Astrocyte of the spinal cord (primary cell): ENCODE data around the gene MRGPRD.

Experiments
- DNase-seq: peaks from one replicate; pipeline ENCODE4 v3.0.0; 2011; ENCODE audit warnings: low read depth, low spot score
- H3K4me3 ChIP-seq: 2 replicates; pipeline ENCODE4 v1.5.1; 2011; ENCODE audit warnings: low read depth, mild to moderate bottlenecking, low read length, moderate library complexity
- in situ Hi-C: cut with HindIII; loops from 2 replicates; pipeline ENCODE4 v1.10.0; 2017; ENCODE audit warnings: low sequenced_read_pairs
- TF ChIP-seq, protein P1 (sequence below): IDR thresholded peaks from 2 replicates; pipeline ENCODE4 v1.5.1; 2012; ENCODE audit warnings: low read depth, mild to moderate bottlenecking, low read length, inconsistent platforms

Gene MRGPRD

DNA sequence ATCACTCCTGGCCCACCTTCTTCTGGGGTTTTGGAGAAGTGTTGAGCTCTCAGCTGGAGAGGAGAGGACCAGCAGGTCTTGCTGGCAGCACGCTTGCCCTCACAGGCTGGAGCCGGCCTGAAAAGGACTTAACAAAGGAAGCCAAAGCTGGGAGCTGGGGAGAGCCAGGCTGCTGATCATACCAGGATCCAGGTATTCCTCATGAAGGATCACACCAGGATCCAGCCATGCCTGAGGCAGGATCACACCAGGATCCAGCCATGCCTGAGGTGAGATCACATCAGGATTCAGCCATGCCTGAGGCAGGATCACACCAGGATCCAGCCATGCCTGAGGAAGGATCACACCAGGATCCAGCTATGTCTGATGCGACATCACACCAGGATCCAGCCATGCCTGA is 17.0 kb downstream of the MRGPRD start:
- no peak overlapping the region for H3K4me3 ChIP-seq
- TF ChIP-seq, protein P1, sequence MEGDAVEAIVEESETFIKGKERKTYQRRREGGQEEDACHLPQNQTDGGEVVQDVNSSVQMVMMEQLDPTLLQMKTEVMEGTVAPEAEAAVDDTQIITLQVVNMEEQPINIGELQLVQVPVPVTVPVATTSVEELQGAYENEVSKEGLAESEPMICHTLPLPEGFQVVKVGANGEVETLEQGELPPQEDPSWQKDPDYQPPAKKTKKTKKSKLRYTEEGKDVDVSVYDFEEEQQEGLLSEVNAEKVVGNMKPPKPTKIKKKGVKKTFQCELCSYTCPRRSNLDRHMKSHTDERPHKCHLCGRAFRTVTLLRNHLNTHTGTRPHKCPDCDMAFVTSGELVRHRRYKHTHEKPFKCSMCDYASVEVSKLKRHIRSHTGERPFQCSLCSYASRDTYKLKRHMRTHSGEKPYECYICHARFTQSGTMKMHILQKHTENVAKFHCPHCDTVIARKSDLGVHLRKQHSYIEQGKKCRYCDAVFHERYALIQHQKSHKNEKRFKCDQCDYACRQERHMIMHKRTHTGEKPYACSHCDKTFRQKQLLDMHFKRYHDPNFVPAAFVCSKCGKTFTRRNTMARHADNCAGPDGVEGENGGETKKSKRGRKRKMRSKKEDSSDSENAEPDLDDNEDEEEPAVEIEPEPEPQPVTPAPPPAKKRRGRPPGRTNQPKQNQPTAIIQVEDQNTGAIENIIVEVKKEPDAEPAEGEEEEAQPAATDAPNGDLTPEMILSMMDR: no peak
- no peak for DNase-seq
- in situ Hi-C loops: no loop called here

GRCh38 chr11:68962527-68963250 is 18.1 kb downstream of the MRGPRD start:
- DNase-seq: peak; percentile 19
- in situ Hi-C loops: no loop called here
- TF ChIP-seq, protein P1: no peak
- H3K4me3 ChIP-seq: no peak overlapping the region

- TF ChIP-seq, protein P1: no peak
- in situ Hi-C loops: no loop called here
- H3K4me3 ChIP-seq: no peak overlapping the region
- DNase-seq: no peak
These were observed 19.5 kb downstream of the MRGPRD start for GRCh38 chr11:68961245-68961644.

DNA sequence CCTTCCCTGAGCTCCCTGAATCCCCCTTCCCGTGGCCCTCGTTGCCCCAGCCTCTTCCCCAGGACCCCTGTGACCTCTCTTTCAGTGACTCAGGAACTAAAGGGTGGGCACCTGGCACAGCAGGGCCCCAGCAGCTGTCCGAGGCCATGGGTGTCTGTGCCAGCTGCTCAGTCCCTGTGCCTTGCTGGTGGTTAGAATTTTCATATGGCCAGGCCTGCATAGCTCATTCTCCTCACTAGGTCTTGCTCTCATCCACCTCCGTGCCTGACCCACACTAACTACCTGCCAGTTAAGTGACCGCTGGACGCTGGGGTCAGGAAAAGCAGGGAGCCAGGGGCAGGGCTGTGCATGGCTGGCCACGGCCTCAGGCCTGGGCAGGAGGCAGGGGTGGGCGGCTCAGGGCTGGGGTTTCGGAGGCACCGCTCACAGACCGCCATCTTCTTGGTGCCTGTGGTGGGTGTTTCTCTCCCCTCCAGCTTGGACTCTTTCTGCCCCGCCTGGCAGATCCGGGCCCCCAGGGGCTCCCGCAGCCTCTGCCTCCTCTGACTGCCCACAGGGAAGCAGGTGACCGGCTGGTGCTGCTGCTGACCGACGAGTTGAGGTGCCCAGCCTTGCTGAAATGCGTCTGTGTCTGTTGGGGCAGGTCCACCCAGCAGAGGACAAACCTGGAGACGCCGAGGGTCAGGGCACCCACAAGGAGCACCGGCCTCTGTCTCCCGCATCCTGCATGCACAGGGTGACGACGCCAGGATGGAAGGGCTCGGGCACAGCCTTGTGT is 20.3 kb downstream of the MRGPRD start:
- in situ Hi-C loops: no loop called here
- TF ChIP-seq, protein P1: no peak
- DNase-seq: no peak
- H3K4me3 ChIP-seq: no peak overlapping the region

GRCh38 chr11:68959465-68960293 is 21.1 kb downstream of the MRGPRD start:
- H3K4me3 ChIP-seq: no peak overlapping the region
- DNase-seq: no peak
- in situ Hi-C loops: no loop called here

GRCh38 chr11:68958211-68958610 is 22.6 kb downstream of the MRGPRD start:
- in situ Hi-C loops: no loop called here
- no peak overlapping the region for H3K4me3 ChIP-seq
- TF ChIP-seq, protein P1: no peak
- no peak for DNase-seq

More at GRCh38 chr11:68959465-68960293, 21.1 kb downstream of the MRGPRD start:
- TF ChIP-seq, protein P1: no peak
